ENCODE results near the gene POLD3.

Gene POLD3, protein sequence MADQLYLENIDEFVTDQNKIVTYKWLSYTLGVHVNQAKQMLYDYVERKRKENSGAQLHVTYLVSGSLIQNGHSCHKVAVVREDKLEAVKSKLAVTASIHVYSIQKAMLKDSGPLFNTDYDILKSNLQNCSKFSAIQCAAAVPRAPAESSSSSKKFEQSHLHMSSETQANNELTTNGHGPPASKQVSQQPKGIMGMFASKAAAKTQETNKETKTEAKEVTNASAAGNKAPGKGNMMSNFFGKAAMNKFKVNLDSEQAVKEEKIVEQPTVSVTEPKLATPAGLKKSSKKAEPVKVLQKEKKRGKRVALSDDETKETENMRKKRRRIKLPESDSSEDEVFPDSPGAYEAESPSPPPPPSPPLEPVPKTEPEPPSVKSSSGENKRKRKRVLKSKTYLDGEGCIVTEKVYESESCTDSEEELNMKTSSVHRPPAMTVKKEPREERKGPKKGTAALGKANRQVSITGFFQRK

DNA sequence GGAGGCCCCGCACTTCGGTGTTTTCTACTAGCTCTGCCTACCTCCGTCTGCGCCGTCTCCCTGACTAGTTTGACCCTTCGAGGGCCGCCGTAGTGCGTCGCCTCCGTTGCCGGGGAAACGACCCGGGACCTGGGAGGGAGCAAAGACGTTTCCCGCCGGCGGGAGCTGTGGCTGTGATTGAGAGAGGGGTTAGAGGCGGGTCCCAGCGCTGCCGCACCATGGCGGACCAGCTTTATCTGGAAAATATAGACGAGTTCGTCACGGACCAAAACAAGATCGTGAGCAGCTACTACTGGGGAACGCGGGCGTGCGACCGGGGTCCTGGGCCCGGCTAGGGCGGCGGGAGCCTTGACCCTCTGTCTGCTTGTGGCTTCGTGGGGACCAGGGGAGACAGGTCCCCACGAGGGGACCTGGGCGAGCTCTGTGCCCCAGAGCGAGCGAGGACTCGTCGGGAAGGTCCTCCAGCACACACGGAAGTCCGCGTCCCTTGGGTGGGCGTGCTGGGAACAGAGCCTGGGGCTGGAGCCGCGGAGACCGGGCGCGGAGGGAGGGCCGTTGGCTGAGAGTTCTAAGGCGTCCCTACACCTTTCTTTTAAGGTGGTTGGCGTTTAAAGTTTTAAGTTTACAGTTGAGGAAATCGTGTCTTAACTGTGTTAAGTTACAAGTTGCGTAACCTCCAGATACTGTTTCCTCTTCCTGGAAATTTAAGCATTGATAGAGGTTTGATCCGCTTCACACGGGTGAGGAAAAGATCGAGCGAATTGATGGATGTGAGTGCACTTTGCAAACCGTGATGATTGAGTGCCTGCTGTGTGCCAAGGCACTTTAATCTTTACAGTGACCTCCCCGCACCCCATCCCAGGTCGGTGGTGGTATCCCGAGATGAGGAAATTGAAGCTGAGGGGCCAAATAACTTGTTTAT, at the start of gene POLD3:
Gene POLD3 (plus strand): TSS at position 142 of the 922 bp plus-strand sequence. CDS start 77 bp downstream, at position 219.
- DNase-seq: peak; percentile 95

DNA sequence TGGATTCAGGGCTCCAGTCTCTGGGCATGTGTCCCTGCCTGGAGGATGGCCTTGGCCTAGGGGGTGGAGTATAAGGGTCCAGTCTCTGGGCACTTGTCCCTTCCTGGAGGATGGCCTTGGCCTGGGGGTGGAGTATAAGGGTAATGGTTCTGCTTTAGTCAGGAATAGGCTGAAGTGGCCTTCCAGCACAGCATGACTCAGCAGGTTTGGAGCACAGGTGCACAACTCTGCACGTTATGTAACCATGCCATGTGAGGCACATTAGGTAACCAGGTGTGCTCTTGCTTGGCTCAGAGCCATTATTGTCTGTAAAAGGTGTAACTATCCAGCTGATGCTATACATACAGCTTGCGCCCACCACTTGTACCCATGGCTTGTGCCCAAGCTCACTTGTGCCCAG, 48.4 kb upstream of the POLD3 start:
- no peak for DNase-seq

DNA sequence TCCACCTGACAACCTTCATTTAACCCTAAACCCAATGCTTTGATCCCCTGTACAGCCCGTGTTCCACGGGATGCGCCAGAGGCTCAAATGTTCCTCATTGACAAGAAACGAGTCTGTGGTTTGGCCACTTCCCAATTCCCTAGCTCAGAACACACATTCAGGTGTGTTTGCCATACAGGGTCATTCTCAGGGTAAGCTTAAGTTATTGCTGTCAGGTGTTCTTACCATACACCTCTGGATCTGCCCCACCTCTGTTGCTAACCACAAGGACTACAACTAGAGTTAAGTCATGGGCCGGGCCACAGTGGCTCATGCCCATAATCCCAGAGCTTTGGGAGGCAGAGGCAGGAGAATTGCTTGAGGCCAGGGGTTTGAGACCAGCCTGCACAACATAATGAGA, 45.6 kb upstream of the POLD3 start:
- DNase-seq: peak; percentile 75

DNA sequence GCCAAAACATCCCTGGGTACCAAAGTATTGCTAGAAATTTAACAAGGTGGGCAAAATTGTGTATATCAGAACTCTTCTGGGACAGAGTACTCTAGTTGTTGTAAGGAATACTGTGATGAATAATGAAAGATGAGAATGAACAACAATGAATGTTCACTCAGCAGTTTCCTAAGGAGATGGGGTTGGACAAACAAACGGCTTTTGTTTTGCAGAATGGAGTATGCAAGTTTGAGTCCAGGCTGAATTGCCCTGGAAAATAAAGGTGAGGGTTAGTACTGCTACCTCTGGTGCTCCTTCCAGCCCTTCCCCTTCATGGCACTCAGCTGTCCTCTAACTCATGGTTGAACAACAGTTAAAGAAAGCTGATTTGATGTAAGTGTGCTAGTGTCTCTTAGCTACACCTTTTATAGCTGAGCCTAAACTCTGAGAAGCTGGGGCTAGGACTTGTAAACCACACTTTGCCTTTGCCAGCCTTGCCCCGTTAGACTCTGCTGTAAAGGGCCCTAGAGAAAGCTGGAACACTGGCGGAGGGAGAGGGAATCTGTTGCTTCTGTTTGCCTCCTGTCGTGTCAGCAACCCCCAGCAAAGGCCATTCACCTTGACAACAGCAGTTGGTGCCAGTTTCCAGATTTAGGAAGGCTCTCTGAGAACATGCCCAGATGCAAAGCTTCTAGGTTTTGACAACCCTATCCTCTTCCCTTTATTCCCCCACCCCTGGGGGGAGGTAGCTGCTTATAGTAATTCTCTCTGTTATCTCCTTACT, 41.2 kb upstream of the POLD3 start:
- no peak for DNase-seq

DNA sequence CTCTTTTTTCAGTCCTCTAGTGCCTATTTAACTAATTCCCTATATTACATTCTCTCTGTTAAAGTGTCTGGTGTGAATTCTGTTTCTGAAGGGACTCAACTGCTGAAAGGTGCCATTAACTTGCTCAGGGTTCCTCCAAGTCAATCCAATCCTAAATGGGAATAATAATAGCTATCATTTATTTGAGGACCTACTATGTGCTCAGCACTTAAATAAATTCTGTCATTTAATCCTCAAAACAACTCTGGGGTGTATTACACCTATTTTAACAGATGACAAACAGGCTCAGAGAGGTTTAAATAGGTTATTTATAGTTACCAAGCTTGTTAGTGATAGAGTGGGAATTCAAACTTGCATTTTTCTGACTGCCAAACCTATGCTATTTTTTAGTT, 40.6 kb upstream of the POLD3 start:
- DNase-seq: no peak

DNA sequence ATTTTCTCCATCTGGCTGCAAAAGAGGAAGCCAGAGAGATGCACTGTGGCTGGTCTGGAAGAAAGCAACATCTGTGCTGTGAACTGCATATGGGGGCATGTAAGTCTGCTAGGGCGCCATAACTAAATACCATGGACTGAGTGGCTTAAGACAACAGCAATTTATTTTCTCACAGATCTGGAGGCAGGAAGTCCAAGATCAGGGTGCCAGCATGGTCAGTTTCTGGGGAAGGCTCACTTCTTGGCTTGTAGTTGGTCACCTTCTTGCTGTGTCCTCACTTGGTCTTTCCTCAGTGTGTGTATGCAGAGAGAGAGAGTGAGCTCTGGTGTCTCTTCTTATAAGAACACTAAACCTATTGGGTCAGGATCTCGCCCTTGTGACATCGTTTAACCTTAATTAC, 34.9 kb upstream of the POLD3 start:
- no peak for DNase-seq

DNA sequence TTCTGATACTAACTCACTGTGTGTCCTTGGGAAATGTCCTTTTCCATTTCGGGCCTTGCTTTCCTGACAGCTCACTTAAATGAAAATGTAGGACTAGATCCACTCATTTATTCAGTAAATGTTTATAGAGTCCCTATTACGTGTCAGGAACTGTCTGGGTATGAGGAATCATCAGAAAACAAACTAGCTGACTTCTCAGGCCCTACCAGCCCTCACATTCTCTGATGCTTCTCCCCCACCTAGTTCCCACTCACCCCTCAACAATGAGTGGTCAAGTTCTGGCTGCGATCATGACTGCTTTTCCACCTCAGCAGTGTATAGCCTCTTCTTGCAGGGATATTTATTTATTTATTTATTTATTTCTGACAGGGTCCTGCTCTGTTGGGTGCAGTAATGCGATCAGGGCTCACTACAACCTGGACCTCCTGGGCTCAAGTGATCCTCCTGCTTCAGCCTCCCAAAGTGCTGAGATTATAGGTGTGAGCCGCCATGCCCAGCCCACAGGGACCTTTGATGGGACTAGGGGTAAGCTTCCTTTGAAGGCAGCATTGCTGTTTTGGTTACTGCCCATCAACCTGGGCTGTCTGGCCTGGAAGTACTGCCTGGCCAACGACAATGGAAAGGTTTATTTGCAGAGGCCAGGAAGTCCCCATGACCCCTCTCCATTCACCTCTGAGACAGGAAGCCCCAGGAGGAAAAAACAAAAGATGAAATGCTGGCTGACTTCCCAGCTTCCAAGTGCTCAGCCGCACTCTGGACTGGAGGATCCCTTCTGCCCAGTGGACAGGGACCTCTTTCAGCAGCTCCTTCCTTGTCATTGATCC, 33.1 kb upstream of the POLD3 start:
- DNase-seq: no peak

DNA sequence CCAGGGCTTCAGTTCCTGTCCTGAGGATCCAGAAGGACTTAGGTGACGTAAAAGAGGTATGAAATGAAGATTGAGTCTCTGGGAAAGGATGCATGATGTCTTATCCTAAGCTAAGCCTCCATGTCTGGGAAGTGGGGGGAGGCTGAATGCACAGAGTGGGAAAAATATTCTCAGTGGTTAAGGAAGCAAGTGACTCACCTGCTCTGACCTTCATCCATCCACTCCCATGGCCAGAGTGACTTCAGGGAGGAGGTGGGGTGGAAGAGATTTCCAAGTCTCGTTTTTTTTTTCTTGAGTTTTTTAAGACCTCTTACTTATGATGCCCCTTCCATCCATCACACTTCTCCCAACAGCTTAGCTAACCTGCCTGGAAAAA, 32.5 kb upstream of the POLD3 start:
- no peak for DNase-seq

DNA sequence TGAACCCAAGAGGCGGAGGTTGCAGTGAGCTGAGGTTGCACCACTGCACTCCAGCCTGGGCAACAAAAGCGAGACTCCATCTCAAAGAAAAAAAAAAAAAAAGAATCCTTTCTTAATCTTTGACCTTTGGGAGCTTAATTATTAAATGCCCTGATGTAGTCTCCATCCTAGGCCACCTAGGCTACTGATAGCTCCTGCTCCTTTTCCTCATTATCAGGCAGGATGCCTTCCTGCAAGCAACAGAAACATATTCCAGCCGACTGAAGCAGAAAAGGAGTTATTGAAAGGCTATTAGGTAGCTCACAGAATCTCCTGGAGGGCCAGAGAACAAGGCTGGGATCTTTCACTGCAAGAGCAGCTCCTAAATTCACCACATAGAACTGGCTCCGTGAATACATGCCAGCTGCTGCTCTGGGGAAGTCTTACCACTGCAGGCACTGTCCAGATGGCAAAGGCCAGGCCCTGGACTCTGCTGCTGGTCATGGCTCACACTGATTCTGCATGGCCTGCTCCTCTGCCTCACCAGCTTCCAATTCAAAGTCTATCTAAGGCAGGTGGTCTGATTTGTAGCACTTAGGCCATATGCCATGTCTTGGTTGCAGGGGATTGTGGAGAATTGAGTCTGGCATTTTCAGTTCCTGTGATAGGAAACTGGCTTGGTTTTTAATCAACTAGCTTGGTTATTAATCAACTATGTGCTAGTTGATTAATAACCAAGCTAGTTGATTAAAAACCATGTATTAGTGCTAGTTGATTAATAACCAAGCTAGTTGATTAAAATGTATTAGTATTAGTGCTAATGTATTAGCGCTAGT, 26.0 kb upstream of the POLD3 start:
- DNase-seq: no peak

DNA sequence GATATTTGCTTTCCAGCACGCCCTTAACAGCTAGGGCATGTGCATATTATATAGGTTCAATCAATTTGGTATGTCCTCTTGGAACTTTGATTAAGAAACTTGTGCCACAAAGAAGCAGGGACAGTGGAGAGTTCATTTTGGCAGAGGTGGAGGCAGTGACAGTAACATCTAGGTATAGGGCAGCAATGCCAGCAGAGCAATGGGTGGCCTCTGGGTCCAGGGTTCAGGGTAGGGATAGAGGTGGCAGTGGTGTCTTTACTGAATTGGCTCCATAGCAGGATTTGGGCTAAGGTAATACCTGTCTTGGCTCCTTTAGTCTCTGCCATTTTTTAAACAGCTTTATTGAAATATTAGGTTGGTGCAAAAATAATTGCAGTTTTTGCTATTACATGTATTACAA, 24.4 kb upstream of the POLD3 start:
- DNase-seq: no peak

DNA sequence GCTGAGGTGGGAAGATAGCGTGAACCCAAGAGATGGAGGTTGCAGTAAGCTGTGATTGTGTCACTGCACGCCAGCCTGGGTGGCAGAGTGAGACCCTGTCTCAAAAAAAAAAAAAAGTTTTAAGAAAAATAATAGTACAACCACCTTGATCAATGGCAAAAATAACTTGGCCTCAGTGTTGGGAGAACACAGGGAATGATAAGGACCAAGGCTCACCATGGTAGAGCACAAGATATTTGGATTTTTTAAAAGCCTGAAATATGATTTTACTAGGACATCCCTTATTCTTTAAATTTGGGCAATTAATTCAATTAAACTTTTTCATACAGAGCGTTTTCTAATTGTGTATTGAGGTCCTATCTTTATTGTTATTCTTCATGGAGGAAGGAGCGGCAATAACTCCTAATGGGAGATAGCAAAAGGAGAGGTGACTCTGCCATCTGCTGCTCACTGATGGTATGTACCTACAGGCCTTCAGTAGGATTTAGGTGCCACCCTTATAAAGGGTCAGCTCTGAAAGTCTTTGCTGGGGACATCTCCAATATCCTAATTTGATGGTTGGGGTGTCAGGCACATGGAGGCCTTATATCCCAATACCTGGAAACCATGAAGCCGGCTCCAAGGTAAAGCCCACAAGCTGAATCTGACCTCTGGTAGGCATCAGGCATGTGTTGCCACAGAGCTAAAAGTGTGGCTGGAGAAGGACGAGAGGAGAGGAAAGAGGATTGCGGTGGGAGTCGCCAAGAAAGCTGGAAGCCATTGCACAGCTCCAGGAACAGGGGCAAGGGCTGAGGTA, 21.9 kb upstream of the POLD3 start:
- peak; percentile 40 for DNase-seq

DNA sequence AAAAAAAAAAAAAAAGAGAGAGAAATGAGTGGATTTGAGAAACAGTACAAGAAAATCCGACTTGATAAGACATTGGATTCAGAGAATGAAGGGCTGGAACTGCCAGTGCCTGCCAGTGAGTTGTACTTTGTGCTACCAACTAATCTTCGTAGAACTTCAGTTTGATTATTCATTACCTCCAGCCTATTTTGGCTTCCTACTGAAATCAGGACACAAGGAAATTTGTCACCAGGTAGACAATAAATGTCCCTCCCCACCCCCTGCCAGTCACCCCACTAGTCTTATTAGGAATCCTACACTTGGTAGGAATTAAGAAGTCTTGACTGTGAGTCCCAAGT, 21.4 kb upstream of the POLD3 start:
- DNase-seq: no peak

DNA sequence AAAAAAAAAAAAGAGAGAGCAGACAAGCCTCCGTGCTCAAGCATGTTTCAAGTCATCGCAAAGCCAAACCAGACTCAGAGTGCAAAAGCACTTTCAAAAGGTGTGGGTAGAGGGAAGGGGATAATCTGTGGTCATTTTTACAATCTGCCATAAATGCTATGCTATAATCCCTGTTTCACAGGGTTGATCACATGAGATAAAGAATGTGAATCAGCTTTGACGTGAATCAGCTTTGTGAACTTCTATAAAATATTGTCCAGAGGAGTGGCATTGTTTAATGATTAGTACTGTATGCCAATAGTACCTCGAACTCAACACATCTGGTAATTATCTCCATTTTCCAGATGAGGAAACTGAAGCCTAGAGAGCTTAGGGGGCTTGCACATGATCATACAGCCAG, 20.0 kb upstream of the POLD3 start:
- no peak for DNase-seq

DNA sequence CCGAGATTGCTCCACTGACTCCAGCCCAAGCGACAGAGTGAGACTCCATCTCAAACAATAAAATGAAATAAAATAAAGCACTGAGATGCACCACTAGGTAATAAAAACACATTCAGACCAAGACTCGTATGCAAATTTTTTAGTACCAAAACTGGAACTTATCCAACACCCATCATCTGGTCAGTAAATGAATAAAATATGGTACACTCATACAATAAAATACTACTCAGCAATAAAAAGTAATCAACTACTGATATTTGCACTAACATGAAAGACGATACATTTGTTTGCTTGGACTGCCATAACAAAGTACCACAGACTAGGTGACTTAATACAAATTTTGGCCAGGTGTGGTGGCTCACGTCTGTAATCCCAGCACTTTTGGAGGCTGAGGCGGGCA, 17.8 kb upstream of the POLD3 start:
- no peak for DNase-seq

DNA sequence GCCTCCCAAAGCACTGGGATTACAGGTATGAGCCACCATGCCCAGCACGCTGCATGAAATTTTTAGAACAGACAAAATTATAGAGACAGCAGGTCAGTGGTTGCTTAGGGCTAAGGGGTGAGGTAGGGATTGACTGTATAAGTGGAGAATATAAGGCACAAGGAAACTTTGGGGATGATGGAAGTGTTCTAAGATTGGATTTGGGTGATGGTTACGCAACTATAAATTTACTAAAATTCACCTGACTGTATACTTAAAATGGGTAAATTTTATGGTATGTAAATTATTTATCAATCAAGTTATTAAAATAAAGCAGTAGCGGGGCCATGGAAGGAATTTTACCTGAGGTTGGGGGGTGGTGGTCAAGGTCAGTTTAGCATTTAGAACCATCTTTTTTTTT, 16.4 kb upstream of the POLD3 start:
- DNase-seq: no peak

DNA sequence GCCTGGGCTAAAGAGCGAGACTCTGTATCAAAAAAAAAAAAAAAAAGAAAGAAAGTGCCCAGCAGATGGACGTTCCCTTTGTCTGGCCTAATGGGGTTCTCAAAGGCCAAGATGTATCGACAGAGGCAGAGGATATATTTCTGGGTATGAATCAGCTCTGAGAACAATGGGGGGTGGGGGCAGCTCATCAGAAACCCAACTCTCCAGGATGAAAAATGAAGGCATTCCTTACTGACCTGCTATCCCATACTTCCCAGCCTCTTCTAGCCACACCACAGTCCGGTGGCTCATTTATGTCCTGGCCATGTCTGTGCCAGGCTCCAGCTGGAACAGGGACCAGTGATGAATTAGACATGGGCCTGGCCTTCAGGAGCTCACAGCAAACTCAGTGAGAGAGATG, 15.2 kb upstream of the POLD3 start:
- no peak for DNase-seq

DNA sequence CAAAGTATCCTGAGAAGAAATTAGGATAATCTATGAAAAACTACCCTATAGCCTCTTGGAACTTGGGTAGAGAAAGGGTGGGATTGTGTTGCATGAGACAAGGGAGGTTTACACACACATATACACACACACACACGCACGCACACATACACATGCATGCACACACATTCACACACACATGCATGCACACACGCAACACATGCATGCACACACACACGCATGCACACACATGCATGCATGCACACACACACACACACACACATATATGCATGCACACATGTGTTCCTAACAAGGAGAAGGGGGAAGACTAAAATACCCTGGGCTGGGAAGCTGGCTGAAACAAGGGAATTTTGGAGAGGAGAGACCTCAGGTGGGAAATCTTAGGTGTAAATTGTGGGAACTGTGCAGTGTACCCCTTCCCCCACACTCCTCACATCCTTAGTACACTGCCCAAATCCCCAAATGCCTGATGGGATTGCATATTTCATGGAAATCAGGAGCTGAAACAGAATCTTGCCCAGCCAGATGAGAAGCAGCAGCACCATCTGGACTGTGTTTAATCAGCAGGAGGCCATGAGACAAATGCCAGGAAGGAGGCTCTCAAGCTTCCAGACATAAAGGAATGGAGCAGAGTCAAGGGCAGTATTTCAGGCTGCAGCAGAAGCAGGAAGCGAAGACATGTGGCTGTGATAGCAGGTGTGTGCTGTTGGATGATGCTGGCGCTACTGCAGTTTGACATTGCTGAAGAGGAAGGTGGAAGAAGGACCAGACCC, 14.6 kb upstream of the POLD3 start:
- peak; percentile 31 for DNase-seq

DNA sequence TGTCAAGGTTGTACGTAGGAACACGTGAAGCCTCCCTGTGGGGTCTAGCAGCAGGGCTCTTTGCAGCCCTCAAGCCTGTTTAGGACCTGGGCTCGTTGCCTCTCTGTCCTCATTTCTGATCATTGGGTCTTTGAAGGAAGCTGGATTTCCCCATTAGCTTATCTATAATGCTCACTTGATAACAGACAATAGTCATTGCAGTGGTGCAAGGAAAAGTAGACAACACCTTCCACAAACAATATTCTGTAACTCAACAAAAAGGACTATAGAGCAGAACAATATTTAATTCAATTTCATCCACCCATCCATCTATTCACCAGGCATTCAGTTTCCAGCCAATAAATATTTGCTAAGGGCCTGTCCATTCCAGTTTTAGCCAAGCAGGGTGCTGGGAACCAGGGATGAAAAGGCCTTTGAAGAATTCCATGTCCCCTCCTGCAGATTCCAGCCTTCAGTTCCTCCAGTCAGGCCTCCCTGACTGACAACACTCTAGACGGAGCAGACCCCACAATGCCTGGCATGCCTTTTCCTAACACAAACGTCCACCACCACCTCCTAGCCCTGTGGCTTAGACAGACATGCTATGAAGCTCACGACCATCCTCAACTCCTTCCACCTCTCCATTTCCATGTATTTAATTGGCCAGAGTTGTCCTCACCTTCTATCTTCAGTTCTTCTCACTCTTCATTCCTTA, 12.7 kb upstream of the POLD3 start:
- no peak for DNase-seq

DNA sequence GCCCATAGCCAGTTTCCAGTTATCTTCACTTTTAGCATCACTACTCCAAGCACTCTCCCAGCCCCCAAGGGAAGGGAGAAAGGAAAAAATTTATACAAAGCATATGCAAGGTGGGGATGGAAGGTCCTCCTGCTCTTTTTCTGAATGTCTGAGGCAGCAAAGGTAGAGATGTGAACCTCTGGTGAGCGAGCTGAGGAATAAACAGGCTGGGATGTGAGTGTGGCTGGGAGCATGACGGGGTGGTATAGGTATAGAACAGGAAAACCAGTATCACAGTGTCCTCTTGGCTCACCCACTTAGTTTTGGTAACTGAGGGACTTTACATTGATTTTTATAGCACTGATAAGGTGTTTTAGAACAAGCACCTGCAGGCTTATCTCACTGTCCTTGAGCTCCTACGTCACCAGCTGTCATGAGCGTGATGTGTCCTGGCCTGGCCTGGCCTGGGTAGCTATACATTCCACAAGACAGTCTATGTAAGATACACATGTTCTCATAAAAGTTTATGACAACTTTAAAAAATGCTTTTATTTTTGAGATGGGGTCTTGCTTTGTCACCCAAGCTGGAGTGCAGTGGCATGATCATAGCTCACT, 10.3 kb upstream of the POLD3 start:
- no peak for DNase-seq
